Measurements from ENCODE around the gene THOC2.
"Not testable (repeated sequence)": the region's sequence is repeated elsewhere in the genome, so short reads cannot be mapped to it uniquely, and the experiment has no call there.

Gene THOC2

DNA sequence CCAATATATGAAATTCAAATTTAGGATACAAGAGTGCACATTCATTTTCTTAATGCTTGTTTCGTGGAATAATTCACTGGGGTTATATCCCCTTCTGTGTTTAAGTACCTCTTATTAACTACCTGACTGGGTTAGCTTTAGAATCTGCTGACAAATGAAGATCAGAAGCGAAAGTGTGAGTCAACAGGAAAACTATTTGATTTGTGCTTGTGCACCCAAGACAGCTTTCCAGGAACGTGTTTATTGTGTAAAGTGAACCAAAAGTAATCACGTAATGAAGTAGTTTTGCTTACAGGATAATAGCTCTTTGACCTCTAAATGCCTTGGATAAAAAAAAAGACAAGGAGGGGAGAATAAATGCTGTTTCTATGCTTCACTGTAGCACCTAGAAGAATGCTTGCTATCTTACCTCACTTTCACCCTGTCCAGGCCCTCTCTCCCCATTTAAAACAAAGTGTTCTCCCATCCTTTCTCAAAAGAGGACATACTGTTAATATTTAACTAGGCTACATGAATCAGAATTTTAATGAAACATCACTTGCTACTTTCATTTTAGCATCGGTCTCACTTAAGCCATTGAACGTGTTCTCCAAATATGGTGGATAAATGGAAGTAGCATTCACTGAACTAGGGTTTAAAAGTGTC lies 141.9 kb downstream of the THOC2 start:
- no peaks in the 10 kb centered on the region for H3K9me3 ChIP-seq (ENCODE audit: control insufficient read depth, low read length)
- H3K36me3 ChIP-seq (ENCODE audit: control insufficient read depth, insufficient read depth, low read length), result no peaks in the 10 kb centered on the region
- no peak overlapping the region for H3K27ac ChIP-seq (ENCODE audit: insufficient read depth, low read length, poor library complexity, severe bottlenecking)
- H3K4me3 ChIP-seq (ENCODE audit: insufficient read depth, low read depth, low read length, poor library complexity, severe bottlenecking), result no peak overlapping the region
- no peaks in the 10 kb centered on the region for H3K4me1 ChIP-seq (ENCODE audit: control insufficient read depth, insufficient read depth, low read length, poor library complexity, severe bottlenecking)
- H3K27me3 ChIP-seq (replicated peaks; ENCODE audit: control insufficient read depth, insufficient read depth, low read length, poor library complexity, severe bottlenecking), result no peaks in the 10 kb centered on the region
- DNase-seq, result no peak

DNA sequence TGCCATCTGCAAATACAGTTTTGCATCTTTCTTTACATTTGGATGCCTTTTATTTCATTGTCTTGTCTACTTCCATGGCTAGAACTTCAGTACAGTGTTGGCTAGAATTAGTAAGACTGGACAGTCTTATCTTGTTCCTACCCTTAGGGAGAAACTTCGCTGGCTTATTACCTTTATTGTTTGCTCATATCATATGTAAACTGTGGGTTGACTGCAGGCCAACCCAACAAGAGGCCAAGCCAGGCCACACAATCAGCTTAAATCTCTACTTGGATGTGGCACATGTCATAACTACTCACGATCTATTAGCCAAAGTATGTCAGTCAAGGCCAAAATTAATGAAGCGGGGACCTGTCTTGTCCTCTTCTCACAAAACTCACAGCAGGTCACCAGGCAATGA lies 144.1 kb downstream of the THOC2 start:
- Histone ChIP-seq H3K27me3 (replicated peaks; ENCODE audit: control insufficient read depth, insufficient read depth, low read length, poor library complexity, severe bottlenecking) (no peaks in the 10 kb centered on the region), H3K9me3 (ENCODE audit: control insufficient read depth, low read length) (no peaks in the 10 kb centered on the region), H3K4me3 (ENCODE audit: insufficient read depth, low read depth, low read length, poor library complexity, severe bottlenecking) (no peak overlapping the region), H3K27ac (ENCODE audit: insufficient read depth, low read length, poor library complexity, severe bottlenecking) (no peak overlapping the region), H3K4me1 (ENCODE audit: control insufficient read depth, insufficient read depth, low read length, poor library complexity, severe bottlenecking) (no peaks in the 10 kb centered on the region), H3K36me3 (ENCODE audit: control insufficient read depth, insufficient read depth, low read length) (no peaks in the 10 kb centered on the region)
- DNase-seq, result no peak

DNA sequence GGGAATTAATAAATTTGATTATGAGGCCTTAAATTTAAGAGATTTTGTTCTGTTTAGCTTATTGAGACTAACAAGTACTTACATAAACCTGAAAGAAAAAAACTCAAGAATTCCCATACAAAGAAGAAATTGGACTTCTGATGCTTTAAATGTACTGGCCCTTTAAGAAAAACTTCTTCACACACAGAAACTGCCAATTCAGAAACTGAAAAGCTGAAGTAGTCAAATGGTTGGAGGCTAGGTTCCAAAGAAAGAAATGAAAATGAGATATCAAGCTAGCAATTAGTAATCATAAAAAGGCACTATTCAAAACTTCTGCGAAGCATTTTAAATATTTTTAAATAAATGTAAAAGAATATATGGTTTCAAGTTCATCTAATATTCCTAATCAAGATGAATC lies 151.3 kb downstream of the THOC2 start:
- H3K9me3 ChIP-seq (ENCODE audit: control insufficient read depth, low read length), result no peaks in the 10 kb centered on the region
- H3K4me3 ChIP-seq (ENCODE audit: insufficient read depth, low read depth, low read length, poor library complexity, severe bottlenecking), result no peak overlapping the region
- no peaks in the 10 kb centered on the region for H3K36me3 ChIP-seq (ENCODE audit: control insufficient read depth, insufficient read depth, low read length)
- no peak overlapping the region for H3K27ac ChIP-seq (ENCODE audit: insufficient read depth, low read length, poor library complexity, severe bottlenecking)
- DNase-seq, result no peak
- no peaks in the 10 kb centered on the region for H3K4me1 ChIP-seq (ENCODE audit: control insufficient read depth, insufficient read depth, low read length, poor library complexity, severe bottlenecking)
- H3K27me3 ChIP-seq (replicated peaks; ENCODE audit: control insufficient read depth, insufficient read depth, low read length, poor library complexity, severe bottlenecking), result no peaks in the 10 kb centered on the region

DNA sequence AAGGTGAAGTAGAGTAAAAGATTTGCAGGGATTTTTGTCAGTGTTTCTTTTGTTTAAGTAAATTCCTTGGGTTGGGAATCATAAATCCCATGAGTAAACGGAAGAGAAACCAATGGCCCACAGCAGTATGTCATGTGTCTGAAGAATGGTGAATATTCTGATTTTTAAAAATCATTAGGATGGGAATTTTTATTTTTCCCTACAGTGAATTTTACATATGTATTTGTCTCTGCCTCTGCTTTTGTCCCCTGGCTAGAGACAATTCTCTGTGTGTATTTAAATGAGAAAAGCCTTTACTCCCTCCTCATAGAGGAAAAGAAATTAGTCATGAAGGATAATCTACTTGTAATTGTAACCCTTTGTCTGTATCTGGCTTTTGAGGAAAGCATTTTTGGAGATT lies 152.1 kb downstream of the THOC2 start:
- Histone ChIP-seq H3K27me3 (replicated peaks; ENCODE audit: control insufficient read depth, insufficient read depth, low read length, poor library complexity, severe bottlenecking) (no peaks in the 10 kb centered on the region), H3K27ac (ENCODE audit: insufficient read depth, low read length, poor library complexity, severe bottlenecking) (no peak overlapping the region), H3K9me3 (ENCODE audit: control insufficient read depth, low read length) (no peaks in the 10 kb centered on the region), H3K4me1 (ENCODE audit: control insufficient read depth, insufficient read depth, low read length, poor library complexity, severe bottlenecking) (no peaks in the 10 kb centered on the region), H3K4me3 (ENCODE audit: insufficient read depth, low read depth, low read length, poor library complexity, severe bottlenecking) (no peak overlapping the region), H3K36me3 (ENCODE audit: control insufficient read depth, insufficient read depth, low read length) (no peaks in the 10 kb centered on the region)
- DNase-seq, result no peak

DNA sequence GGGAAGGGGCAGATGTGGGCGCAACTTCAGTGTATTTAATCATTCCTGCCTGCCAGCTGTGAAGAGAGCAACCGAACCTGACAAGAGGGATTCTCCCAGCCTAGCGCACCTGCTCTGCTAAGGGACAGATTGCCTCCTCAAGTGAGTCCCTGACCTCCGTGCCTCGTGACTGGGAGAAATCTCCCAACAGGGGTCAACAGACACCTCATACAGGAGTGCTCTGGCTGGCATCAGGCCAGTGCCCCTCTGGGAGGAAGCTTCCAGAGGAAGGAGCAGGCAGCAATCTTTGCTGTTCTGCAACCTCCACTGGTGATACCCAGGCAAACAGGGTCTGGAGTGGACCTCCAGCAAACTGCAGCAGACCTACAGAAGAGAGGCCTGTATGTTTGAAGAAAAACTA lies 158.8 kb downstream of the THOC2 start:
- DNase-seq; H3K36me3 ChIP-seq (ENCODE audit: control insufficient read depth, insufficient read depth, low read length); H3K4me1 ChIP-seq (ENCODE audit: control insufficient read depth, insufficient read depth, low read length, poor library complexity, severe bottlenecking); H3K4me3 ChIP-seq (ENCODE audit: insufficient read depth, low read depth, low read length, poor library complexity, severe bottlenecking); H3K27ac ChIP-seq (ENCODE audit: insufficient read depth, low read length, poor library complexity, severe bottlenecking); H3K27me3 ChIP-seq (replicated peaks; ENCODE audit: control insufficient read depth, insufficient read depth, low read length, poor library complexity, severe bottlenecking); H3K9me3 ChIP-seq (ENCODE audit: control insufficient read depth, low read length): not testable (repeated sequence)

- no peak for DNase-seq
- Histone ChIP-seq H3K4me3 (ENCODE audit: insufficient read depth, low read depth, low read length, poor library complexity, severe bottlenecking) (no peak overlapping the region), H3K9me3 (ENCODE audit: control insufficient read depth, low read length) (no peaks in the 10 kb centered on the region), H3K27ac (ENCODE audit: insufficient read depth, low read length, poor library complexity, severe bottlenecking) (no peak overlapping the region), H3K4me1 (ENCODE audit: control insufficient read depth, insufficient read depth, low read length, poor library complexity, severe bottlenecking) (no peaks in the 10 kb centered on the region), H3K36me3 (ENCODE audit: control insufficient read depth, insufficient read depth, low read length) (no peaks in the 10 kb centered on the region), H3K27me3 (replicated peaks; ENCODE audit: control insufficient read depth, insufficient read depth, low read length, poor library complexity, severe bottlenecking) (no peaks in the 10 kb centered on the region)
Measured at GRCh38 chrX:123570011-123570590, 162.8 kb downstream of the THOC2 start.

GRCh38 chrX:123563167-123563566 lies 169.7 kb downstream of the THOC2 start:
- Histone ChIP-seq H3K36me3 (ENCODE audit: control insufficient read depth, insufficient read depth, low read length) (no peaks in the 10 kb centered on the region), H3K4me3 (ENCODE audit: insufficient read depth, low read depth, low read length, poor library complexity, severe bottlenecking) (no peak overlapping the region), H3K4me1 (ENCODE audit: control insufficient read depth, insufficient read depth, low read length, poor library complexity, severe bottlenecking) (no peaks in the 10 kb centered on the region), H3K9me3 (ENCODE audit: control insufficient read depth, low read length) (no peaks in the 10 kb centered on the region), H3K27me3 (replicated peaks; ENCODE audit: control insufficient read depth, insufficient read depth, low read length, poor library complexity, severe bottlenecking) (no peaks in the 10 kb centered on the region), H3K27ac (ENCODE audit: insufficient read depth, low read length, poor library complexity, severe bottlenecking) (no peak overlapping the region)
- no peak for DNase-seq

DNA sequence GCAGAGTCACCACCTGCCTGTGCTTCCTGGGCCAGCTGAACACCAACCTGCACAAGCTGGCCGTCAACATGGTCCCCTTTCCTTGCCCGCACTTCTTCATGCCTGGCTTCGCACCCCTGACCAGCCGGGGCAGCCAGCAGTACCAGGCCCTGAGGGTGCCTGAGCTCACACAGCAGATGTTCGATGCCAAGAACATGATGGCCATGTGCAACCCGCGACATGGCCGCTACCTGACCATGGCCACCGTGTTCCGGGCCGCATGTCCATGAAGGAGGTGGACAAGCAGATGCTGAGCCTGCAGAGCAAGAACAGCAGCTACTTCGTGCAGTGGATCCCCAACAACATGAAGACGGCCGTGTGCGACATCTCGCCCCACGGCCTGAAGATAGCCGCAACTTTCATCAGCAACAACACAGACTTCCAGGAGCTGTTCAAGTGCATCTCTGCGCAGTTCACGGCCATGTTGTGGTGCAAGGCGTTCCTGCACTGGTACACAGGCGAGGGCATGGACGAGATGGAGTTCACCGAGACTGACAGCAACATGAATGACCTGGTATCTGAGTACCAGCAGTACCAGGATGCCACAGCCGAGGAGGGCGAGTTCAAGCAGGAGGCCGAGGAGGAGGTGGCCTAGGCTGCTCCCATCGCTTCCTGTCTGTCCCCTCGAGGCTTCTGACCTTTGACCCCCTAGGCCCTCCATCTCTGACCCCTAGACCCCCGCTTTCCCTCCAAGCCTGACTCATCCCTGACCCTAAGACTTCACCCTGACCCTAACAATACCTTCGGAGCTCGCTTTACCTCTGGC lies 170.3 kb downstream of the THOC2 start:
- no peaks in the 10 kb centered on the region for H3K36me3 ChIP-seq (ENCODE audit: control insufficient read depth, insufficient read depth, low read length)
- no peaks in the 10 kb centered on the region for H3K27me3 ChIP-seq (replicated peaks; ENCODE audit: control insufficient read depth, insufficient read depth, low read length, poor library complexity, severe bottlenecking)
- no peak overlapping the region for H3K4me3 ChIP-seq (ENCODE audit: insufficient read depth, low read depth, low read length, poor library complexity, severe bottlenecking)
- no peaks in the 10 kb centered on the region for H3K4me1 ChIP-seq (ENCODE audit: control insufficient read depth, insufficient read depth, low read length, poor library complexity, severe bottlenecking)
- H3K27ac ChIP-seq (ENCODE audit: insufficient read depth, low read length, poor library complexity, severe bottlenecking), result no peak overlapping the region
- DNase-seq, result no peak
- H3K9me3 ChIP-seq (ENCODE audit: control insufficient read depth, low read length), result no peaks in the 10 kb centered on the region

- H3K4me3 ChIP-seq (ENCODE audit: insufficient read depth, low read depth, low read length, poor library complexity, severe bottlenecking), result no peak overlapping the region
- H3K4me1 ChIP-seq (ENCODE audit: control insufficient read depth, insufficient read depth, low read length, poor library complexity, severe bottlenecking), result no peaks in the 10 kb centered on the region
- no peak overlapping the region for H3K27ac ChIP-seq (ENCODE audit: insufficient read depth, low read length, poor library complexity, severe bottlenecking)
- no peaks in the 10 kb centered on the region for H3K9me3 ChIP-seq (ENCODE audit: control insufficient read depth, low read length)
- no peaks in the 10 kb centered on the region for H3K27me3 ChIP-seq (replicated peaks; ENCODE audit: control insufficient read depth, insufficient read depth, low read length, poor library complexity, severe bottlenecking)
- H3K36me3 ChIP-seq (ENCODE audit: control insufficient read depth, insufficient read depth, low read length), result no peaks in the 10 kb centered on the region
- DNase-seq, result no peak
Measured at GRCh38 chrX:123561439-123562215, 171.2 kb downstream of the THOC2 start.

DNA sequence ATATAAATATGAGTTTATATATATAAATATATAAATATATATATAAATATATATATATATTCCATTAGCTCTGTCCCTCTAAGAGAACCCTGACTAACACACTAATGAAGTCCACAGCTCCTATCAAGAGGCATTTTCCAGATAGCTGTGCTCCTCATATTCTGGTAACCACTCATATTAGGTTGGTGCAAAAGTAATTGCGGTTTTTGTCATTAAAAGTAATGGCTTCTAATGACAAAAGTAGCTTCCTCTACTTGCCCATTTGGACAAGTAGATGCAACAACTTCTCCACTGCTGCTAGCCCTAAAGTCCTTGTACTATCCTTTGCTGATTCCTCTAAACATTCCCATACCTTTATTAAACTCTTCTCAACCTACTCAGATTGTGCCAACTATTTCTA lies 182.0 kb downstream of the THOC2 start:
- H3K27me3 ChIP-seq (replicated peaks; ENCODE audit: control insufficient read depth, insufficient read depth, low read length, poor library complexity, severe bottlenecking), result no peaks in the 10 kb centered on the region
- H3K4me1 ChIP-seq (ENCODE audit: control insufficient read depth, insufficient read depth, low read length, poor library complexity, severe bottlenecking), result no peaks in the 10 kb centered on the region
- no peaks in the 10 kb centered on the region for H3K9me3 ChIP-seq (ENCODE audit: control insufficient read depth, low read length)

More for the DNA sequence above, 182.0 kb downstream of the THOC2 start:
- Histone ChIP-seq H3K27ac (ENCODE audit: insufficient read depth, low read length, poor library complexity, severe bottlenecking) (no peak overlapping the region), H3K36me3 (ENCODE audit: control insufficient read depth, insufficient read depth, low read length) (no peaks in the 10 kb centered on the region), H3K4me3 (ENCODE audit: insufficient read depth, low read depth, low read length, poor library complexity, severe bottlenecking) (no peak overlapping the region)
- DNase-seq, result no peak
